Measurements from ENCODE around the gene LILRA2.

DNA sequence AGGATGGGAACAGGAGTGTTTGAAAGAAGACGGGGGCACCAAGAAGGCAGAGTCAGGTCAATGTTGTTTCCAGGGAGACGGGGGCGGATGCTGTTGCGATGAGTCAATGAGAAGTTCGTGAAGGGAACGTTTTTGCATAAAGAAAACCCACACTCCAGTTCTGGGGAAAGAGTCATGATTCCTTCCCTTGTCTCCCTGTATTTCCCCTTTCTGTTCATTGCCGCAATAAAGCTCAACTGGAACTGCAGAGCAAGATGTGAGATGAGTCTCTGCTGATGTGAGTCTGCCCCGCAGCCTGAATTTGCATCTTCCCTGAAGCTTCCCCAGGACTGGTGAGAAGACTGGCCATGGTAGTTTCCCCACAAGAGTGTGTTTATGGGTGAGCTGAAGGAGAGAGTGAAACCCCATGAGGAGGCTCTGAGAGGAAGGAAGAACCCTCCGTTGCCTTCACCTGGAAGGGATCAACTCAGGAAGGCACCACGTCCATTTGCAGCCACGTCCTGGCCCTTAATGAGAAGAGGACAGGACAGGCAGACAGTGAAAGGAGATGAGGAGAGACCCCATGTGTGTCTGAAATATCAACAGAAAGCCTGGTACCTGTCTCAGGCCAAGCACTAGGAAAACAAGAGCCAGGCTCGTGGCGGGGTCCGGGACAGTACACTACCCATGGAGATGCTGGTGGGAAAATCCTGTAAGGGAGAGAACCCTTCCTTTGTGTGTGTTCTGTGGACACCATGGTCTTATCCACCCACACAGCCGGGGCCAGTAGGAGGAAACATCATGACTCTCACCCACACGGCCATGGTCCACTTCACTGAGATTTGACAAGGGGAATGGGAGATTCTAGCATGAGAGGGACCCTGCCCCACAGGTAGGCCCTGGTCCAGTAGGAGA lies 33.5 kb downstream of the LILRA2 start:
- TF ChIP-seq, protein P1, sequence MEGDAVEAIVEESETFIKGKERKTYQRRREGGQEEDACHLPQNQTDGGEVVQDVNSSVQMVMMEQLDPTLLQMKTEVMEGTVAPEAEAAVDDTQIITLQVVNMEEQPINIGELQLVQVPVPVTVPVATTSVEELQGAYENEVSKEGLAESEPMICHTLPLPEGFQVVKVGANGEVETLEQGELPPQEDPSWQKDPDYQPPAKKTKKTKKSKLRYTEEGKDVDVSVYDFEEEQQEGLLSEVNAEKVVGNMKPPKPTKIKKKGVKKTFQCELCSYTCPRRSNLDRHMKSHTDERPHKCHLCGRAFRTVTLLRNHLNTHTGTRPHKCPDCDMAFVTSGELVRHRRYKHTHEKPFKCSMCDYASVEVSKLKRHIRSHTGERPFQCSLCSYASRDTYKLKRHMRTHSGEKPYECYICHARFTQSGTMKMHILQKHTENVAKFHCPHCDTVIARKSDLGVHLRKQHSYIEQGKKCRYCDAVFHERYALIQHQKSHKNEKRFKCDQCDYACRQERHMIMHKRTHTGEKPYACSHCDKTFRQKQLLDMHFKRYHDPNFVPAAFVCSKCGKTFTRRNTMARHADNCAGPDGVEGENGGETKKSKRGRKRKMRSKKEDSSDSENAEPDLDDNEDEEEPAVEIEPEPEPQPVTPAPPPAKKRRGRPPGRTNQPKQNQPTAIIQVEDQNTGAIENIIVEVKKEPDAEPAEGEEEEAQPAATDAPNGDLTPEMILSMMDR (conservative IDR thresholded peaks at IDR 0.05 in 1 of 2, IDR thresholded peaks at IDR 0.05 in 1 of 2; ENCODE audit: extremely low read depth in 1 of 2, insufficient read depth in 1 of 2, low read depth in 1 of 2, low read length in 2 of 2): no peak
- TF ChIP-seq EZH2 (IDR thresholded peaks at IDR 0.05; ENCODE audit: borderline replicate concordance, low read length): no peak
